ENCODE data around the gene DNAH6.
A peak's percentile ranks its signal among the peaks of the same experiment; 100 is the strongest.

DNA sequence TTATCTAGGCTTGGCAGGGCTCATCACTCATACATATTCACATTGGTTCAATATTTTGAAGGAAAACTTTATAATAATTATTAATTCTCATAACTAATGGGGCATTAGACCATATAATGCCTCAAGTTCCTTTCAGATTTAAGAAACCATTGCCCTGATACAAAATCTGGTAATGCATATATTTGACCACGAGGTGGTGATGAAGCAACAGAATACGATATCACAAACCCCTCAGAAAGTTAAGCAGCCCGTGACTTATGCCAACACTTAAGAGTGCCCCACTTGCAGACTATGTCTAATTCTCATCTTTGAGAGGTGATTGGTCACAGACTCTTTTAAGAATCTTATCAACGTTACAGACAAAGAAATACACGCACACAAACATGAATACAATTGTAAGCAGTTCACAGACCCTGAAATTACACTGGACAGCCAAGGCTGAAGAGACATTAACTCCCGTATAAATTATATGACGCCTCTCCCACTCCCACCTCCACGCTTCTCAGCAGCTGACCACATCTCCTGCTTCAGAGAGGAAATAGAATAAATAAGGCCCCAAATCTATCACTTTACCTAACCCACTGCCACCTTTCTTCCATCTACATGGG lies 20.7 kb upstream of the DNAH6 start:
- TF ChIP-seq, protein P1, sequence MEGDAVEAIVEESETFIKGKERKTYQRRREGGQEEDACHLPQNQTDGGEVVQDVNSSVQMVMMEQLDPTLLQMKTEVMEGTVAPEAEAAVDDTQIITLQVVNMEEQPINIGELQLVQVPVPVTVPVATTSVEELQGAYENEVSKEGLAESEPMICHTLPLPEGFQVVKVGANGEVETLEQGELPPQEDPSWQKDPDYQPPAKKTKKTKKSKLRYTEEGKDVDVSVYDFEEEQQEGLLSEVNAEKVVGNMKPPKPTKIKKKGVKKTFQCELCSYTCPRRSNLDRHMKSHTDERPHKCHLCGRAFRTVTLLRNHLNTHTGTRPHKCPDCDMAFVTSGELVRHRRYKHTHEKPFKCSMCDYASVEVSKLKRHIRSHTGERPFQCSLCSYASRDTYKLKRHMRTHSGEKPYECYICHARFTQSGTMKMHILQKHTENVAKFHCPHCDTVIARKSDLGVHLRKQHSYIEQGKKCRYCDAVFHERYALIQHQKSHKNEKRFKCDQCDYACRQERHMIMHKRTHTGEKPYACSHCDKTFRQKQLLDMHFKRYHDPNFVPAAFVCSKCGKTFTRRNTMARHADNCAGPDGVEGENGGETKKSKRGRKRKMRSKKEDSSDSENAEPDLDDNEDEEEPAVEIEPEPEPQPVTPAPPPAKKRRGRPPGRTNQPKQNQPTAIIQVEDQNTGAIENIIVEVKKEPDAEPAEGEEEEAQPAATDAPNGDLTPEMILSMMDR (IDR thresholded peaks at IDR 0.05) = peak; percentile 48 to 78 (median 56)
- TF ChIP-seq POLR2A (IDR thresholded peaks at IDR 0.05) = no peak

All from esophagus squamous epithelium (tissue), 4 donors.